Measurements from ENCODE around the gene CLK3. TPM values are rescaled to one million over a fixed set of nuclear protein-coding genes. Genes with fewer than 3 reads are reported as not detected.

The CLK3 gene
- total RNA-seq, 1 donor from 2014 or later: 102 TPM

DNA sequence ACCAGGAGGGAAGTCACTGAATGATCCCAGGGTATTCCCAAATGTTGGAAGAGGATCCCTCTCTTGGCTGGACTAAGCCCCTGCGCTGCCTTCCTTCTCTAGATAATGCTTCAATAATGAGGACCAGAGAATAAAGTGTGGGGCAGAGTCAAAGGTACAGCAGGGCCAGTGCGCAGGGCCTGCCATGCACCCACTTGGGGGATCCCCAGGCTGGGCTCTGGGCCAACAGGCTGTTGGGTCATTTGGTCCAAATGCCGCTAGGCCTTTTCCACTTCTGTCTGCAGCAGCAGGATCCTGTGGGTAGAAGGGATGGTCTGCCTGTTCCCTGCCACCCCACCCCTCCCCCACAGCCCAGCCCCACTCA lies 5.7 kb upstream of the CLK3 start:
- TF ChIP-seq, protein P1, sequence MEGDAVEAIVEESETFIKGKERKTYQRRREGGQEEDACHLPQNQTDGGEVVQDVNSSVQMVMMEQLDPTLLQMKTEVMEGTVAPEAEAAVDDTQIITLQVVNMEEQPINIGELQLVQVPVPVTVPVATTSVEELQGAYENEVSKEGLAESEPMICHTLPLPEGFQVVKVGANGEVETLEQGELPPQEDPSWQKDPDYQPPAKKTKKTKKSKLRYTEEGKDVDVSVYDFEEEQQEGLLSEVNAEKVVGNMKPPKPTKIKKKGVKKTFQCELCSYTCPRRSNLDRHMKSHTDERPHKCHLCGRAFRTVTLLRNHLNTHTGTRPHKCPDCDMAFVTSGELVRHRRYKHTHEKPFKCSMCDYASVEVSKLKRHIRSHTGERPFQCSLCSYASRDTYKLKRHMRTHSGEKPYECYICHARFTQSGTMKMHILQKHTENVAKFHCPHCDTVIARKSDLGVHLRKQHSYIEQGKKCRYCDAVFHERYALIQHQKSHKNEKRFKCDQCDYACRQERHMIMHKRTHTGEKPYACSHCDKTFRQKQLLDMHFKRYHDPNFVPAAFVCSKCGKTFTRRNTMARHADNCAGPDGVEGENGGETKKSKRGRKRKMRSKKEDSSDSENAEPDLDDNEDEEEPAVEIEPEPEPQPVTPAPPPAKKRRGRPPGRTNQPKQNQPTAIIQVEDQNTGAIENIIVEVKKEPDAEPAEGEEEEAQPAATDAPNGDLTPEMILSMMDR (conservative IDR thresholded peaks at IDR 0.05; ENCODE audit: low read depth, low read length): no peak
- H3K4me3 ChIP-seq (ENCODE audit: low read depth, low read length): no peak overlapping the region

DNA sequence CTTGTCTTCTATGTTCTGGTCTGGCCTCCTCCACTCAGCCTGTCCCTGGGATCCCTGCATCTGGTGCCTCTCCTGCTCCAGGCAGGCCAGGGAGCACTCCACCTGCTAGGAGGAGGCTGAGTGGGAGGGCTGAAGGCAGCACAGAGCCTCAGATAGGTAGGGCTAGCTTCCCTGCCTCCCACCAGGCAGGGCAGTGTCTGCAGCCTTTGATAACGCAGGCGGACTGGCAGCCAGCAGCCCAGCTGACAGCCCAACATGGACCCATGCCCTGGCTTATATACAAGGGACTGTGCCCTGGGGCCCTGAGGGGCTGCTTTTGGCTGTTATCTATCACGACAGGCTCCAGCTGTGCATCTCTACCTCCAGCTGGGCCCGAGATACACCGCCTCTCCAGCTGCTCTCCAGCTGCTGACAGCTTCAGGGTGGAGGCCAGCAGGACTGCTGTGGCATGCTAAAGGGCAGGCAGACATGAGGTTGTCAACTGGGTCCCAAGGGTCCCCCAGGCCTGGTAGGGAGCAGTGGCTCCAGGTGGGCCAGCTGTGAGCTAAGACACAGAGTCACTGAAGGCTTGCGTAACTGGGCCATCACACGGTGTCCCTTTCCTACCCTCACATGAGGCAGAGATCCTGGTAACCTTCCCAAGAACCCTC lies 5.2 kb upstream of the CLK3 start:
- DNase-seq (ENCODE audit: low read depth): no peak
- H3K4me3 ChIP-seq (ENCODE audit: low read depth, low read length): no peak overlapping the region
- TF ChIP-seq, protein P1 (conservative IDR thresholded peaks at IDR 0.05; ENCODE audit: low read depth, low read length): no peak

More for the DNA sequence above, 5.7 kb upstream of the CLK3 start:
- no peak for DNase-seq (ENCODE audit: low read depth)

DNA sequence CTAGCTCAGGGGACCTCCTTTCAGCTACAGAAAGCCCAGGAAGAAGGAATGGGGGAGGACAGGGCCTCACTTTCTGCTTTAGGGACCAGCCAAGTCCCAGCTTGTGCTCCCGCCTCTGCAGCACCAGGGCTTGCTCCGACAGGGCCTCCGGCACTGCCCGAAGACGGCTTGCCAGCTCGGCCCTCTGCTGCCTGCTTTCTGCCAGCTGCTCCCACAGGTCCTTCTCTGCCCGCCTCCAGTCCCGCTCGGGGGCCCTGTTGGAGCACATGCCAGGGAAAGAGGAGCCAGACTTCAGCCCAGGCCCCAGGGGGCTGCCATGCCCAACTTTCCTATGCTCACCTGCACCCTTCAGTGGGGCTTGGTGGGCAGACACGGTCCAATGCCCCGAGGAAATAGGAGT lies 4.3 kb upstream of the CLK3 start:
- no peak for DNase-seq (ENCODE audit: low read depth)
- TF ChIP-seq, protein P1 (conservative IDR thresholded peaks at IDR 0.05; ENCODE audit: low read depth, low read length): no peak
- no peak overlapping the region for H3K4me3 ChIP-seq (ENCODE audit: low read depth, low read length)

- TF ChIP-seq, protein P1 (conservative IDR thresholded peaks at IDR 0.05; ENCODE audit: low read depth, low read length): no peak
- H3K4me3 ChIP-seq (ENCODE audit: low read depth, low read length): no peak overlapping the region
- no peak for DNase-seq (ENCODE audit: low read depth)
Observed at GRCh38 chr15:74611834-74612233, 3.8 kb upstream of the CLK3 start.

DNA sequence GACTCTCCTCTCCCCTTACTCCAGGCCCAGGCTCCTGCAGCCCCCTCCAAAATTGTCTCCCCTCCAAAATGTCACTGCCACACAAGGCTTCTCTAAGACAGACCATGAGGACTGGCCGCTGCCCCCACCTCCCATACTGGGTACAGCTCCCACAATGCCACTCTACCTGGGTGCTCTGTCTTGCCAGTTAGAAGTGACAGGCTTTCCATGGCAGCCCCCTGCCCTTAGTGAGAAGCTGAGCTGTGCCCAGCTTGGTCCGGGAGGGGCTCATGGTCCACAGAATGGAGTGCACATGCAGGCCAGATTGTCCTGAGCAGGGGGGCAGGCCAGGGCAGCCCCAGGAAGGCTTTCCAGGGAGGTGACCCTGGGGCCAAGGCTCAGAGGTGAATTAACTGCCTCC lies 3.0 kb upstream of the CLK3 start:
- H3K4me3 ChIP-seq (ENCODE audit: low read depth, low read length): no peak overlapping the region
- no peak for DNase-seq (ENCODE audit: low read depth)
- TF ChIP-seq, protein P1 (conservative IDR thresholded peaks at IDR 0.05; ENCODE audit: low read depth, low read length): no peak

GRCh38 chr15:74613089-74613952 lies 2.3 kb upstream of the CLK3 start:
- TF ChIP-seq, protein P1 (conservative IDR thresholded peaks at IDR 0.05; ENCODE audit: low read depth, low read length): no peak
- H3K4me3 ChIP-seq (ENCODE audit: low read depth, low read length): no peak overlapping the region
- no peak for DNase-seq (ENCODE audit: low read depth)
